GM23338 (cell line): ENCODE measurements around the gene TMEM212. TPM values are rescaled to one million over a fixed set of nuclear protein-coding genes. Genes with fewer than 3 reads are reported as not detected.
A peak's percentile ranks its signal among the peaks of the same experiment; 100 is the strongest.

Experiments used
- ATAC-seq: fragments of 200-7000 bp; cut with Tn5 transposase; 3 replicates; pipeline ENCODE4 v1.9.1; 2020
- DNase-seq: peaks from one replicate; pipeline ENCODE4 v3.0.0-alpha.2; 2015; ENCODE audit warnings: low spot score
- H2AFZ ChIP-seq: fragments of 200-600 bp; sonication (generic); 2 replicates; pipeline ENCODE4 v1.8.0; 2016; ENCODE audit warnings: antibody characterized with exemption, mild to moderate bottlenecking, moderate library complexity
- H3F3A ChIP-seq: fragments of 200-600 bp; sonication (generic); replicated peaks from 2 replicates; pipeline ENCODE4 v1.8.0; 2017; ENCODE audit warnings: antibody characterized with exemption, mixed run types, low read depth
- H3K27ac ChIP-seq: fragments of 200-600 bp; sonication (generic); 2 replicates; pipeline ENCODE4 v1.6.1; 2016; ENCODE audit warnings: low read depth
- H3K27me3 ChIP-seq: fragments of 200-600 bp; sonication (generic); 2 replicates; pipeline ENCODE4 v1.8.0; 2016; ENCODE audit warnings: mild to moderate bottlenecking, mixed run types, moderate library complexity; ENCODE audit not compliant: insufficient read depth
- H3K36me3 ChIP-seq: fragments of 200-600 bp; sonication (generic); 2 replicates; pipeline ENCODE4 v1.8.0; 2016; ENCODE audit warnings: mild to moderate bottlenecking; ENCODE audit not compliant: insufficient read depth
- H3K4me1 ChIP-seq: fragments of 200-600 bp; sonication (generic); 2 replicates; pipeline ENCODE4 v1.8.0; 2016; ENCODE audit warnings: mild to moderate bottlenecking, moderate library complexity; ENCODE audit not compliant: insufficient read depth
- H3K4me2 ChIP-seq: fragments of 200-600 bp; sonication (generic); 2 replicates; pipeline ENCODE4 v1.7.1; 2017; ENCODE audit warnings: mixed run types
- H3K4me3 ChIP-seq: fragments of 200-600 bp; sonication (generic); 2 replicates; pipeline ENCODE4 v1.6.1; 2016; ENCODE audit warnings: mixed run types
- H3K79me2 ChIP-seq: fragments of 200-600 bp; sonication (generic); replicated peaks from 2 replicates; pipeline ENCODE4 v1.8.0; 2017; ENCODE audit warnings: mild to moderate bottlenecking; ENCODE audit not compliant: insufficient read depth
- H3K9me2 ChIP-seq: fragments of 200-600 bp; sonication (generic); 2 replicates; pipeline ENCODE4 v1.8.0; 2017; ENCODE audit not compliant: insufficient read depth
- H4K20me1 ChIP-seq: fragments of 200-600 bp; sonication (generic); replicated peaks from 2 replicates; pipeline ENCODE4 v1.8.0; 2017; ENCODE audit warnings: mild to moderate bottlenecking; ENCODE audit not compliant: insufficient read depth
- H3K27ac Mint-ChIP-seq: 2 replicates; pipeline ENCODE4 v1.8.0; 2020; ENCODE audit warnings: inconsistent platforms, mild to moderate bottlenecking, moderate library complexity, mixed read lengths
- H3K27me3 Mint-ChIP-seq: 3 replicates; pipeline ENCODE4 v1.8.0; 2022; ENCODE audit warnings: low read depth, mild to moderate bottlenecking, moderate library complexity, mixed read lengths, inconsistent platforms; ENCODE audit not compliant: insufficient read depth, poor library complexity
- H3K36me3 Mint-ChIP-seq: 3 replicates; pipeline ENCODE4 v1.8.0; 2021; ENCODE audit warnings: low read depth, mild to moderate bottlenecking, inconsistent platforms, moderate library complexity, mixed read lengths
- H3K4me1 Mint-ChIP-seq: 3 replicates; pipeline ENCODE4 v1.8.0; 2020; ENCODE audit warnings: mild to moderate bottlenecking, inconsistent platforms, mixed read lengths
- H3K4me3 Mint-ChIP-seq: 3 replicates; pipeline ENCODE4 v1.8.0; 2021; ENCODE audit warnings: moderate library complexity, mild to moderate bottlenecking, inconsistent platforms, mixed read lengths
- H3K9me3 Mint-ChIP-seq: 3 replicates; pipeline ENCODE4 v1.8.0; 2020; ENCODE audit warnings: moderate library complexity, mild to moderate bottlenecking, inconsistent platforms, mixed read lengths
- CREB1 ChIP-seq: fragments of 250-450 bp; sonication (Bioruptor Pico); IDR thresholded peaks from 2 replicates; pipeline ENCODE4 v1.5.0; 2020; ENCODE audit warnings: low read depth, mild to moderate bottlenecking, moderate library complexity
- CTCF ChIP-seq, 2 experiments: fragments of 200-600 bp in 1 of 2; sonication (generic) in 1 of 2; conservative IDR thresholded peaks; 2 replicates each; pipeline versions ENCODE4 v1.5.1 to v1.6.1; 2016 to 2017; ENCODE audit warnings: antibody characterized with exemption in 2 of 2, low read depth in 2 of 2, mild to moderate bottlenecking in 2 of 2, moderate library complexity in 1 of 2
- EZH2 ChIP-seq: fragments of 200-600 bp; sonication (generic); IDR thresholded peaks from one replicate; pipeline ENCODE4 v1.8.0; 2017; ENCODE audit warnings: antibody characterized with exemption, mild to moderate bottlenecking, low read depth; ENCODE audit not compliant: unreplicated experiment
- EZH2phosphoT487 ChIP-seq: fragments of 200-600 bp; sonication (generic); IDR thresholded peaks from one replicate; pipeline ENCODE4 v1.8.1; 2018; ENCODE audit warnings: antibody characterized with exemption; ENCODE audit not compliant: unreplicated experiment
- JUNB ChIP-seq: IDR thresholded peaks from one replicate; pipeline ENCODE4 v1.6.1; 2016; ENCODE audit warnings: antibody characterized with exemption; ENCODE audit not compliant: unreplicated experiment
- NANOG ChIP-seq: IDR thresholded peaks from 2 replicates; pipeline ENCODE4 v1.6.1; 2016; ENCODE audit warnings: antibody characterized with exemption, borderline replicate concordance
- POLR2AphosphoS5 ChIP-seq: IDR thresholded peaks from 2 replicates; pipeline ENCODE4 v1.6.1; 2016; ENCODE audit warnings: antibody characterized with exemption, low read depth
- STAT1 ChIP-seq: IDR thresholded peaks from one replicate; pipeline ENCODE4 v1.6.1; 2016; ENCODE audit warnings: antibody characterized with exemption; ENCODE audit not compliant: unreplicated experiment
- ZNF114 ChIP-seq: fragments of 250-450 bp; sonication (Bioruptor Pico); IDR thresholded peaks from 2 replicates; pipeline ENCODE4 v1.5.0; 2020; ENCODE audit warnings: mild to moderate bottlenecking, moderate library complexity
- ZNF331 ChIP-seq: fragments of 250-450 bp; sonication (Bioruptor Pico); IDR thresholded peaks from 2 replicates; pipeline ENCODE4 v1.5.0; 2020; ENCODE audit warnings: low read depth, mild to moderate bottlenecking, moderate library complexity
- ZNF462 ChIP-seq: fragments of 250-450 bp; sonication (Bioruptor Pico); IDR thresholded peaks from 2 replicates; pipeline ENCODE4 v1.5.0; 2020; ENCODE audit warnings: mild to moderate bottlenecking, moderate library complexity
- polyA plus RNA-seq: library from polyadenylated mRNA; unstranded; fragments of >200 nt; fragmentation: Nextera tagmentation; extraction: Ambion mirVana; gene quantifications from 2 replicates; pipeline ENCODE4 v1.2.1, GENCODE V29; 2016
- total RNA-seq: library from RNA; depleted of rRNA; stranded (reverse); fragments of >200 nt; shearing (Covaris generic); gene quantifications from 2 replicates; pipeline ENCODE4 v1.2.3, GENCODE V29; 2014

Gene TMEM212
- total and polyA plus RNA-seq, 2 experiments from 2014 or later, result not detected

- Histone ChIP-seq H3K36me3 (no peaks in the 10 kb centered on the region), H3K79me2 (no peaks in the 10 kb centered on the region), H4K20me1 (no peaks in the 10 kb centered on the region), H3K9me2 (no peaks in the 10 kb centered on the region), H3K4me1 (no peaks in the 10 kb centered on the region), H3K4me3 (no peak overlapping the region), H2AFZ (peak overlapping the region; percentile 58; the same call in 1 of the 2 replicates), H3F3A (no peaks in the 10 kb centered on the region), H3K27ac (no peak overlapping the region), H3K4me2 (no peak overlapping the region), H3K27me3 (no peaks in the 10 kb centered on the region)
- Mint-ChIP-seq H3K4me1 (peaks cover 22% of the 10 kb centered on the region), H3K9me3 (no peaks in the 10 kb centered on the region), H3K36me3 (no peaks in the 10 kb centered on the region), H3K27me3 (no peaks in the 10 kb centered on the region), H3K27ac (peak overlapping the region; percentile 56), H3K4me3 (no peak overlapping the region)
- TF ChIP-seq STAT1 (no peak), EZH2phosphoT487 (no peak)
- DNase-seq (peak; percentile 25), ATAC-seq (peak; percentile 78)
Measured at GRCh38 chr3:171838218-171838720, 4.9 kb upstream of the TMEM212 start.

GRCh38 chr3:171839270-171839669 is 3.9 kb upstream of the TMEM212 start:
- H3K79me2 ChIP-seq, result no peaks in the 10 kb centered on the region
- Mint-ChIP-seq H3K27ac (no peak overlapping the region), H3K27me3 (no peaks in the 10 kb centered on the region), H3K4me3 (no peak overlapping the region), H3K4me1 (peaks cover 23% of the 10 kb centered on the region), H3K9me3 (no peaks in the 10 kb centered on the region), H3K36me3 (no peaks in the 10 kb centered on the region)
- no peak overlapping the region for H3K27ac ChIP-seq
- no peaks in the 10 kb centered on the region for H3K4me1 ChIP-seq
- H2AFZ ChIP-seq, result no peak overlapping the region
- no peaks in the 10 kb centered on the region for H3K27me3 ChIP-seq
- H3K9me2 ChIP-seq, result no peaks in the 10 kb centered on the region
- H4K20me1 ChIP-seq, result no peaks in the 10 kb centered on the region
- no peaks in the 10 kb centered on the region for H3F3A ChIP-seq
- H3K36me3 ChIP-seq, result no peaks in the 10 kb centered on the region
- DNase-seq (no peak), ATAC-seq (no peak)
- H3K4me2 ChIP-seq, result no peak overlapping the region
- no peak overlapping the region for H3K4me3 ChIP-seq
- no peak for TF ChIP-seq EZH2phosphoT487
- TF ChIP-seq STAT1, result no peak
- no peak for TF ChIP-seq POLR2AphosphoS5
- TF ChIP-seq CTCF (conservative IDR thresholded peaks at IDR 0.05; ENCODE audit: low read depth in 2 of 2), result no peak
- TF ChIP-seq ZNF462, result no peak
- no peak for TF ChIP-seq EZH2
- no peak for TF ChIP-seq CREB1 (CRISPR knock-in tag)
- TF ChIP-seq JUNB, result no peak
- no peak for TF ChIP-seq ZNF114 (CRISPR knock-in tag)
- no peak for TF ChIP-seq NANOG
- no peak for TF ChIP-seq ZNF331 (CRISPR knock-in tag)
